Measurements from ENCODE around the gene CACNA1I. TPM values are rescaled to one million over a fixed set of nuclear protein-coding genes. Genes with fewer than 3 reads are reported as not detected.

Gene CACNA1I
- polyA plus RNA-seq, 1 of the 3 experiments (the other 2 are of a cell fraction) = not detected

GRCh38 chr22:39658806-39659463, 88.4 kb downstream of the CACNA1I start:
- no peak for DNase-seq
- 100% methylated on average over 1 of the region's 18 CpGs for WGBS (ENCODE audit: low lambda C conversion rate)
- H4K20me1 ChIP-seq (ENCODE audit: insufficient read depth) = no peaks in the 10 kb centered on the region
- no peaks in the 10 kb centered on the region for H3K9me3 ChIP-seq
- H3F3A ChIP-seq (replicated peaks; ENCODE audit: insufficient read depth) = no peaks in the 10 kb centered on the region
- no peaks in the 10 kb centered on the region for H3K27me3 ChIP-seq (ENCODE audit: insufficient read depth)
- no peak for TF ChIP-seq RAD21 (IDR thresholded peaks at IDR 0.05; ENCODE audit: low read length)
- TF ChIP-seq TAF1 (IDR thresholded peaks at IDR 0.05; ENCODE audit: borderline replicate concordance, low read depth, low read length) = no peak
- no peak for TF ChIP-seq RXRA (IDR thresholded peaks at IDR 0.05; ENCODE audit: borderline replicate concordance, low read depth)
- TF ChIP-seq ZBTB33 (IDR thresholded peaks at IDR 0.05; ENCODE audit: borderline replicate concordance, low read depth) = no peak
- TF ChIP-seq RCOR1 (IDR thresholded peaks at IDR 0.05; ENCODE audit: low read length) = no peak
- no peak for TF ChIP-seq FOXJ3 (CRISPR knock-in tag; IDR thresholded peaks at IDR 0.05)
- no peak for TF ChIP-seq USF2 (IDR thresholded peaks at IDR 0.05; ENCODE audit: borderline replicate concordance, low read depth, low read length)
- TF ChIP-seq GATA2 (CRISPR knock-in tag; IDR thresholded peaks at IDR 0.05) = no peak
- no peak for TF ChIP-seq SMC3 (IDR thresholded peaks at IDR 0.05; ENCODE audit: low read depth, low read length)
- no peak for TF ChIP-seq YY1 (IDR thresholded peaks at IDR 0.05; ENCODE audit: low read depth)
- TF ChIP-seq POLR2AphosphoS5 (IDR thresholded peaks at IDR 0.05; ENCODE audit: low read depth, low read length) = no peak
- no peak for TF ChIP-seq REST (IDR thresholded peaks at IDR 0.05; ENCODE audit: low read depth, low read length)
- H3K9me2 ChIP-seq = no peaks in the 10 kb centered on the region
- H3K4me3 ChIP-seq (ENCODE audit: low read depth in 2 of 2, low read length in 1 of 2) = no peak overlapping the region
- H3K4me2 ChIP-seq = no peak overlapping the region
- H3K36me3 ChIP-seq (replicated peaks in 1 of 2; ENCODE audit: control insufficient read depth in 1 of 2, insufficient read depth in 2 of 2, low read length in 1 of 2) = no peaks in the 10 kb centered on the region
- H3K79me2 ChIP-seq (ENCODE audit: insufficient read depth) = no peaks in the 10 kb centered on the region
- ChIA-PET POLR2A (no interaction called here), CTCF (no interaction called here)
- H3K27ac ChIP-seq (ENCODE audit: low read depth in 2 of 2, low read length in 1 of 2) = no peak overlapping the region
- no peak overlapping the region for H3K9ac ChIP-seq
- no peak overlapping the region for H2AFZ ChIP-seq (ENCODE audit: low read depth)
- no peaks in the 10 kb centered on the region; a peak in 1 of 4 replicates for H3K4me1 ChIP-seq (ENCODE audit: control insufficient read depth in 1 of 2, insufficient read depth in 2 of 2, low read depth in 1 of 2, low read length in 1 of 2)

Data from SK-N-SH (cell line).